Stimulated activated memory B cell treated with anti-CD40 and anti-IgM and Interleukin-4, amounts not matched to agents 10 μg/mL and 1 μg/mL and 100 μg/mL, for 72 hours (primary cell): ENCODE results near the gene FMNL2.

Experiments used
- ATAC-seq: fragments of 150-1000 bp; cut with Tn5 transposase; 2 replicates; pipeline ENCODE4 v1.10.0; 2021
- H3K27ac Mint-ChIP-seq: one replicate; pipeline ENCODE4 v1.8.0; 2022; ENCODE audit warnings: mild to moderate bottlenecking, mixed read lengths
- H3K27me3 Mint-ChIP-seq: one replicate; pipeline ENCODE4 v1.8.0; 2022; ENCODE audit warnings: mixed read lengths
- H3K36me3 Mint-ChIP-seq: one replicate; pipeline ENCODE4 v1.8.0; 2022; ENCODE audit warnings: mixed read lengths
- H3K4me1 Mint-ChIP-seq: one replicate; pipeline ENCODE4 v1.8.0; 2022; ENCODE audit warnings: mixed read lengths
- H3K4me3 Mint-ChIP-seq: one replicate; pipeline ENCODE4 v1.8.0; 2022; ENCODE audit warnings: mild to moderate bottlenecking, moderate library complexity, mixed read lengths
- H3K9me3 Mint-ChIP-seq: one replicate; pipeline ENCODE4 v1.8.0; 2022; ENCODE audit warnings: mixed read lengths

FMNL2 gene

GRCh38 chr2:152543717-152544116 is 208.7 kb downstream of the FMNL2 start:
- H3K36me3 Mint-ChIP-seq: no peaks in the 10 kb centered on the region
- ATAC-seq: no peak
- H3K9me3 Mint-ChIP-seq: no peaks in the 10 kb centered on the region
- H3K4me3 Mint-ChIP-seq: no peak overlapping the region
- no peaks in the 10 kb centered on the region for H3K27me3 Mint-ChIP-seq
- no peaks in the 10 kb centered on the region for H3K4me1 Mint-ChIP-seq
- H3K27ac Mint-ChIP-seq: no peak overlapping the region

DNA sequence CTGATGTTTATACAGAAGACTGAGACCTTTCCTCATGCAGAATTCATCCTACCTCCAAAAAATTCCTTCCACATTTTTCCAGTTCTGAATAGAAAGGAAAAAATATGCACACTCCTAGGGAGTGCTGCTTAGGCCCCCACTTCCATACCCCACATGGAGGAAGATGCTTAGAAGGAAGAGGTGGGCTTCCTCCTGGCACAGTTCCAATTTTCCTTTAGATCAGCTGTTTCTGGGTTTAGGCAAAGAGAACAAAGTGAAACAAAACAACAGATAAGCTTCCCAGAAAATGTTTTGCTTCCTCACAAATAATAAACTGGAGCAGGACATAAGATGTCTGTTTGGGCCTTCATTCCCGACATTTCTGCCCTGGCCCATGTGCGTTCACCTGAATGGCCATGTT is 209.7 kb downstream of the FMNL2 start:
- Mint-ChIP-seq H3K27ac (no peak overlapping the region), H3K4me1 (no peaks in the 10 kb centered on the region), H3K36me3 (no peaks in the 10 kb centered on the region), H3K27me3 (no peaks in the 10 kb centered on the region), H3K4me3 (no peak overlapping the region), H3K9me3 (no peaks in the 10 kb centered on the region)
- ATAC-seq: no peak

DNA sequence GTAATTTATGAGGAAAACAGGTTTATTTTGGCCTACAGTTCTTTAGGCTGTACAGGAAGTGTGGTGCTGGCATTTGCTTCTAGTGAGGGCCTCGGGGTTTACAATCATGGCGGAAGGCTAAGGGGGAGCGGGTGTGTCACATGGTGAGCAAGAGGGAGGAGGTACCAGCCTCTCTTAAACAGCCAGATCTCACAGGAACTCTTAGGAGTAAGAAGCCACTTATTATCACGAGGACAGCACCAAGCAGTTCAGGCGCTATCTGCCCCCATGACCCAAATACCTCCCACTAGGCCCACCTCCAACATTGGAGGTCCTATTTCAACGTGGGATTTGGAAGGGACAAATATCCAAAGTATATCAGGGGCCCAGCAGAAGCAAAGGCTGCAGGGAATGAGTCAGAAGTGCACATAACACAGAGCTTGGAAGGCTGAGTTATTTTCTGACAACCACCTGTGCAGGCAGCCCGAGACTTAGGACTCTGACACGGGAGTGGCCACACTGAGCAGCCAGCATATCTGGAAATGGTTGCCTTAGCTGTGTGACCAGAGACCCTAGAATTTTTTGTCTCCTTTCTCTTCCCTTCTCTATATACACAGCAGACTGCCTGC is 211.4 kb downstream of the FMNL2 start:
- ATAC-seq: no peak
- H3K36me3 Mint-ChIP-seq: no peaks in the 10 kb centered on the region

DNA sequence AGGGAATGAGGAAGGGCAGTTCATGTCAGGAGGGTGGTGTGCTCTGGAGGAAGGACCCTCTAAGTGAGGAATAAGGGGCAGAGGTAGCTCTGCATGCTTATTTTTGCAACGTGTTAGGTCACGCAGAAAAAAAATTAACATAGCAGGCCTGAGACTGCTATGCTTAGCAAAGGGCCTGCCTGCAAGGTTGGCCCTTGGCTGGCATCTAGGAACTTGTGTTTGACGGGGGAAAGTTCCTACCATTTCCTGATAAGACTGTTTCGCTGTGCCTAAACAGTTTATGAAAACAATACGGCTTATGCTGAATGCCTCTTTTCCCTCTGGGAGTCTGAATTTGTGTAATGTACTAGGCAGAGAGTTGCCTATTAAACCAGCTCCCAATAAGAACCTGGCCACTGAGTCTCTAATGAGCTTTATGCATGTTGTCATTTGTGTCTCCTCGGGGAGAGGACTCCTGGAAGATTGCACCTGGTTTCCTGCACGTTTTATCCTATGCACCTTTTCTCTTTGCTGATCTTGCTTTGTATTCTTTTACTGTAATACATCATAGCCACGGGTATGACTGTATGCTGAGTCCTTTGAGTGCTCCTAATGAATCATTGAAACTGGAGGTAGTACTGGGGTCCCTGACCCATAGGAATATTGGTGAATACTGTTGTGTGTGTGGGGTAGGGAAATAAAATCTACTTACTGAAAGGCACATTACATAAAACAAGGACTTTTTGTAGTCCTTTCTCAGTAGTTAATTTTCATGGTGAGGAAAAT is 213.3 kb downstream of the FMNL2 start:
- Mint-ChIP-seq H3K9me3 (no peaks in the 10 kb centered on the region), H3K4me1 (no peaks in the 10 kb centered on the region), H3K27ac (no peak overlapping the region), H3K36me3 (no peaks in the 10 kb centered on the region), H3K4me3 (no peak overlapping the region), H3K27me3 (no peaks in the 10 kb centered on the region)
- no peak for ATAC-seq

More for the DNA sequence above, 211.4 kb downstream of the FMNL2 start:
- Mint-ChIP-seq H3K9me3 (no peaks in the 10 kb centered on the region), H3K4me3 (no peak overlapping the region), H3K27me3 (no peaks in the 10 kb centered on the region), H3K27ac (no peak overlapping the region), H3K4me1 (no peaks in the 10 kb centered on the region)

DNA sequence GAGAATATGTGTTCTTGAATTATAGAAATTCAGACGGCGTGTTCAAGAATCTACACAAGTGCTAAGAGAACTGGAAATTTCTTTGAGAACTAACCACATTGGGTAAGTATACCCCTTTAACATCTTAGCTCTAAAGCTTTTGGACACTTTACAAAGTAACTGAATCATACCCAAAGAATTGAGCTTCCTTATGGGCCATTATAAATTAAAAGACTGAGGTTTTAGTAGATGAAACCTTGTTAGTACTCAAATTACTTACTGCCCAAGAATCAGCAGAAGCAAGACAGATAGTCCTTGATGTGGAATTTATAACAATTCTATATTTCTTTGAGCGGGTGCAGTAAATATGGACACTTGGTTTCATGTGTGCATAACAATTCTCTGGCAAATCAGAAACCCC is 214.0 kb downstream of the FMNL2 start:
- Mint-ChIP-seq H3K4me3 (no peak overlapping the region), H3K36me3 (no peaks in the 10 kb centered on the region), H3K27ac (no peak overlapping the region), H3K4me1 (no peaks in the 10 kb centered on the region), H3K27me3 (no peaks in the 10 kb centered on the region), H3K9me3 (no peaks in the 10 kb centered on the region)
- no peak for ATAC-seq

DNA sequence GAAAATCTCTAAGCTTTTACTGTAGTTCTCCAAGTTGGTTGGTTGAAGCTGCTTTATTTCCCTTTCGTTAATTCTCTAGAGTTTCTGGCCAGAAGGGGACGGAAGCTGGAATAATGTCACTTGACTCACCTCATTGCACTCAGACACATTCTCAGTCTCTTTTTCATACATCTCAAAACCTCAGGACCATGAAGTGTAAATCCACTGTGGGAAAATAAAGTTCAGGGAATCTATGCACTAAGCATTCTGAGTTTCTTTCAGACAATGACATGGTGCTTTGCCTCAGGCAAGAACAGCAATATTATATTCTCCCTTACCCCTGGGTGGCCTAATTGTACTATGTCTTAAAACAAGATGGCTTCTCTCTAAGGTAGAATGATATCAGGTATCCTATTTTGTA is 214.4 kb downstream of the FMNL2 start:
- no peaks in the 10 kb centered on the region for H3K36me3 Mint-ChIP-seq
- no peak for ATAC-seq

DNA sequence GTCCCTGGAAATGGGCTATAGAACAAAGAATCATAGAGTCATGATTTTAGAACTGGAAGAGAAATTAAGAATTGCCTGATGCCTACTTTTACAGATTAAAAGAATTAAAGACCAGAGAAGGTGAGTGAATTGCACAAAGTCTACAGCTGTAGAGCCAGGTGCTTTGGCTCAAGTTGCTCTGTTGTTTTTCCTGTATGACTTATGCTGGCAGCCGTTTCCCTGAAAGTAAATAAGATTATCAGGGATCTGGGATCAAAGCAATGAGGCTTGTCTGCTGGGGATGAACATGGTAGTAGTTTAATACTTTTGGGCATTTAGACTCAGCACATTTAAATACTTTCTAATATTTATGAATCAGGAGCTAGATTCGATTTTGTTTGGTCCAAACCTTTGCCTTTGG is 215.4 kb downstream of the FMNL2 start:
- Mint-ChIP-seq H3K27ac (no peak overlapping the region), H3K36me3 (no peaks in the 10 kb centered on the region), H3K4me3 (no peak overlapping the region), H3K27me3 (no peaks in the 10 kb centered on the region), H3K4me1 (no peaks in the 10 kb centered on the region), H3K9me3 (no peaks in the 10 kb centered on the region)
- no peak for ATAC-seq

More for the DNA sequence above, 214.4 kb downstream of the FMNL2 start:
- H3K4me1 Mint-ChIP-seq: no peaks in the 10 kb centered on the region
- H3K27me3 Mint-ChIP-seq: no peaks in the 10 kb centered on the region
- H3K4me3 Mint-ChIP-seq: no peak overlapping the region
- H3K27ac Mint-ChIP-seq: no peak overlapping the region
- H3K9me3 Mint-ChIP-seq: no peaks in the 10 kb centered on the region

- Mint-ChIP-seq H3K36me3 (no peaks in the 10 kb centered on the region), H3K27me3 (no peaks in the 10 kb centered on the region), H3K4me3 (no peak overlapping the region), H3K9me3 (no peaks in the 10 kb centered on the region), H3K27ac (no peak overlapping the region), H3K4me1 (no peaks in the 10 kb centered on the region)
- peak; percentile 12 for ATAC-seq
Observed at GRCh38 chr2:152552888-152553287, 217.9 kb downstream of the FMNL2 start.

GRCh38 chr2:152553518-152553917 is 218.5 kb downstream of the FMNL2 start:
- Mint-ChIP-seq H3K4me1 (no peaks in the 10 kb centered on the region), H3K27ac (no peak overlapping the region), H3K4me3 (no peak overlapping the region), H3K9me3 (no peaks in the 10 kb centered on the region), H3K36me3 (no peaks in the 10 kb centered on the region), H3K27me3 (no peaks in the 10 kb centered on the region)
- no peak for ATAC-seq

GRCh38 chr2:152555048-152555447 is 220.1 kb downstream of the FMNL2 start:
- Mint-ChIP-seq H3K4me1 (no peaks in the 10 kb centered on the region), H3K36me3 (no peaks in the 10 kb centered on the region), H3K9me3 (no peaks in the 10 kb centered on the region), H3K4me3 (no peak overlapping the region), H3K27ac (no peak overlapping the region), H3K27me3 (no peaks in the 10 kb centered on the region)
- ATAC-seq: no peak

DNA sequence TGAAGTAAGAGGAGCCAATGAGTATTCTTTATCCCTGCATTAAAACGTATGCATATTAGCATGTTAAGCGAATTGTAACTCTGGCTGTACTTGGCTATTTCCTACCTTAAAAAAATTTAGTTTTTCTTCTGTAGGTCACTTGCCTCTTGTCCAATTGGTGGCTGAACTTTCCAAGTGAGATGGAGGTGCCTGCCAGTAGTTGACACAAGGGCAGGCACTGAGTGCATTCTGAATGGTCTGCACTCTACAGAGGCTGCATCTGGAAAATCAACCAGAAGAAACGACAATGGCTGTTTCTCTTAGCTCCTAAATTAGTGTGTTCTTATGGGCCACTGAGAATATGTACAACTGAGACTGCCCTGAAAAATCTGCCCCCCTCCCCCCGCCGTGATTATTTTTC is 221.5 kb downstream of the FMNL2 start:
- ATAC-seq: no peak
- Mint-ChIP-seq H3K36me3 (no peaks in the 10 kb centered on the region), H3K4me1 (no peaks in the 10 kb centered on the region), H3K27ac (no peak overlapping the region), H3K9me3 (no peaks in the 10 kb centered on the region), H3K4me3 (no peak overlapping the region), H3K27me3 (no peaks in the 10 kb centered on the region)

- ATAC-seq: no peak
- no peaks in the 10 kb centered on the region for H3K27me3 Mint-ChIP-seq
- H3K27ac Mint-ChIP-seq: no peak overlapping the region
- H3K4me3 Mint-ChIP-seq: no peak overlapping the region
- H3K36me3 Mint-ChIP-seq: no peaks in the 10 kb centered on the region
- H3K4me1 Mint-ChIP-seq: no peaks in the 10 kb centered on the region
- H3K9me3 Mint-ChIP-seq: no peaks in the 10 kb centered on the region
Observed at GRCh38 chr2:152557273-152557888, 222.4 kb downstream of the FMNL2 start.

- no peaks in the 10 kb centered on the region for H3K36me3 Mint-ChIP-seq
- H3K27me3 Mint-ChIP-seq: no peaks in the 10 kb centered on the region
- H3K27ac Mint-ChIP-seq: no peak overlapping the region
- no peaks in the 10 kb centered on the region for H3K9me3 Mint-ChIP-seq
- no peak for ATAC-seq
- H3K4me1 Mint-ChIP-seq: no peaks in the 10 kb centered on the region
- H3K4me3 Mint-ChIP-seq: no peak overlapping the region
Observed at GRCh38 chr2:152558158-152558984, 223.4 kb downstream of the FMNL2 start.

DNA sequence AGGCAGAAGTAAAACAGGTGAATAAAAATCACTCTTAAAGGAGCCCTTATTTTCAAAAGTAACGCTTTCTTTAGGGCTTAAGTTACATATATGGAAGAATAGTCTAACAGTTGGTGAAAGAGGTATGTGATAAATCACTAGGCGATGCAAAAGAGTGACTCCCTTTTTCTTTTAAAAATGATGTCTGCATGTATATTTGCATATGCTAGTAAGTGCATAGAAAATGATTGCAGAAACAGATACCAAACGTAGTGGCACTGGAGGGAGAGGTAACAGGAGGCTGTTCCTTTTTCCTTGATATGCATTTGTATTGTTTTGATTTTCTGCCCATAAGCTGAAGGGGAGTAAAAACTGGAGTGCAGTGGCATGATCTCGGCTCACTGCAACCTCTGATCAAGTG is 224.0 kb downstream of the FMNL2 start:
- no peak for ATAC-seq
- H3K4me1 Mint-ChIP-seq: no peaks in the 10 kb centered on the region
- no peak overlapping the region for H3K4me3 Mint-ChIP-seq
- no peak overlapping the region for H3K27ac Mint-ChIP-seq
- H3K9me3 Mint-ChIP-seq: no peaks in the 10 kb centered on the region
- H3K27me3 Mint-ChIP-seq: no peaks in the 10 kb centered on the region
- no peaks in the 10 kb centered on the region for H3K36me3 Mint-ChIP-seq

DNA sequence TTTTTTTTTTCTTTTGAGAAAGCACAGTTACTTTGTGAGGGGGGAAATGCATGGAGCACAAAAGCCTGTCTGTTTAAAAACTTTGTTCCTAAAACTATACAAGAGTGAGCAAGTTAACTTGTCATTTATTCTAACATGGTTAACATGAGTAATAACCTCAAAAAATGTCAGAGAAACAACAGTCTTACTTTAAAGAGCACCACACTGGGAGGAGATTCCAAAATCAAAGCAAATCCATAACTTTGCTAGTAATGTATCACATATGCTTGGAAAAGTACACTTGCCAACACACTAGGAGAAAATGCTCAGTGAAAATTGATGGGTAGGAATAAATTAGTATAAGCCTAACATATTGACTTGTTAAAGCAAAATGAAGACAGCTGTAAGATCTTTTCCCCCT is 225.2 kb downstream of the FMNL2 start:
- H3K36me3 Mint-ChIP-seq: no peaks in the 10 kb centered on the region
- H3K4me1 Mint-ChIP-seq: peaks cover 4% of the 10 kb centered on the region
- ATAC-seq: no peak
- no peak overlapping the region for H3K27ac Mint-ChIP-seq
- H3K4me3 Mint-ChIP-seq: no peak overlapping the region
- no peaks in the 10 kb centered on the region for H3K9me3 Mint-ChIP-seq
- no peaks in the 10 kb centered on the region for H3K27me3 Mint-ChIP-seq
